Nephron (organoid): Measurements from ENCODE around the gene MOCS1.
A peak's percentile ranks its signal among the peaks of the same experiment; 100 is the strongest.

Experiments
- H3K27ac Mint-ChIP-seq, 3 experiments: 2 replicates each; pipeline ENCODE4 v1.8.0; 2020; ENCODE audit warnings: mixed read lengths in 3 of 3, mild to moderate bottlenecking in 2 of 3, moderate library complexity in 1 of 3
- H3K27me3 Mint-ChIP-seq: 2 replicates; pipeline ENCODE4 v1.8.0; 2021; ENCODE audit warnings: low read depth, mild to moderate bottlenecking, moderate library complexity, mixed read lengths
- H3K36me3 Mint-ChIP-seq: 2 replicates; pipeline ENCODE4 v1.8.0; 2020; ENCODE audit warnings: low read depth, mixed read lengths
- H3K4me1 Mint-ChIP-seq: 2 replicates; pipeline ENCODE4 v1.8.0; 2020; ENCODE audit warnings: mixed read lengths
- H3K4me3 Mint-ChIP-seq, 3 experiments: 2 replicates each; pipeline ENCODE4 v1.8.0; 2020; ENCODE audit warnings: mild to moderate bottlenecking in 3 of 3, mixed read lengths in 3 of 3, moderate library complexity in 2 of 3
- H3K9me3 Mint-ChIP-seq: 2 replicates; pipeline ENCODE4 v1.8.0; 2020; ENCODE audit warnings: mixed read lengths
- TF ChIP-seq, protein P1 (sequence below), 3 experiments: fragments of 200-600 bp; sonication (generic); IDR thresholded peaks; one replicate each; pipeline ENCODE4 v1.5.0; 2021; ENCODE audit warnings: antibody characterized with exemption in 3 of 3; ENCODE audit not compliant: unreplicated experiment in 3 of 3

MOCS1 gene

DNA sequence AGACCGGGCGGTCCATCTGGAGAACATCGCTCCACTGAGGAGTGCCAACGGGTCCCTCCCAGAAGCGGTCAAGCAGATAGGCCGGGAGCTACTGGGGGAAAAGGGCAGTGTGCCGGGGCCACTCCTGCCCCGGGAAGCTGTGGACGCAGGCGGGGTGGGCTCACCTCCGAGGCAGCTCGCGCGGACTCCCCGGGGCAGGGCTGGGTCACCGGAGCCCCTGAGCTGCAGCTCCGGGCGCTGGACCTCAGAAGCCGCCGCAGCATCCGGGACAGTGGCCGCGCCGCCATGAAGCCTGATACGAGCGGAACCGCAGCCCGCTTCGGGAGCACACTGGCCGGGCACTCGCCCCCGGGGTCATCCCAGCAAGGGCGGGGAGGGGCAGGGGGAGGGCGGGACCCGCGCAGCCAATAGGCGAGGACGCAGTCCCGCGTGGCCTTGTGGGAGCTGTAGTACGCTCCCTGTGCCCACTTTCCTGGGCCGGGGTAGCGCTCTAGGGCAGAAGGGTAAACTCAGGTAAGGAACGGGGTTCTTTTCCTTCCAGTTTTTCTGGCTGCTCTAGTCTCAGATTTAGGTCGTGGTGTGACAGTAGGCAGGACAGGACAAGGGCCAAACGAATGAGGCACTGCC is at the start of gene MOCS1:
Gene MOCS1 (minus strand): TSS at position 332 of the 627 bp plus-strand sequence. CDS start 45 bp downstream, at position 287.
- TF ChIP-seq, protein P1, sequence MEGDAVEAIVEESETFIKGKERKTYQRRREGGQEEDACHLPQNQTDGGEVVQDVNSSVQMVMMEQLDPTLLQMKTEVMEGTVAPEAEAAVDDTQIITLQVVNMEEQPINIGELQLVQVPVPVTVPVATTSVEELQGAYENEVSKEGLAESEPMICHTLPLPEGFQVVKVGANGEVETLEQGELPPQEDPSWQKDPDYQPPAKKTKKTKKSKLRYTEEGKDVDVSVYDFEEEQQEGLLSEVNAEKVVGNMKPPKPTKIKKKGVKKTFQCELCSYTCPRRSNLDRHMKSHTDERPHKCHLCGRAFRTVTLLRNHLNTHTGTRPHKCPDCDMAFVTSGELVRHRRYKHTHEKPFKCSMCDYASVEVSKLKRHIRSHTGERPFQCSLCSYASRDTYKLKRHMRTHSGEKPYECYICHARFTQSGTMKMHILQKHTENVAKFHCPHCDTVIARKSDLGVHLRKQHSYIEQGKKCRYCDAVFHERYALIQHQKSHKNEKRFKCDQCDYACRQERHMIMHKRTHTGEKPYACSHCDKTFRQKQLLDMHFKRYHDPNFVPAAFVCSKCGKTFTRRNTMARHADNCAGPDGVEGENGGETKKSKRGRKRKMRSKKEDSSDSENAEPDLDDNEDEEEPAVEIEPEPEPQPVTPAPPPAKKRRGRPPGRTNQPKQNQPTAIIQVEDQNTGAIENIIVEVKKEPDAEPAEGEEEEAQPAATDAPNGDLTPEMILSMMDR (IDR thresholded peaks at IDR 0.05; ENCODE audit: unreplicated experiment in 3 of 3), result no peak
- Mint-ChIP-seq H3K27ac (no peak within 1 kb of the TSS), H3K27me3 (peaks cover 6% of the 10 kb centered on the region), H3K4me1 (peaks cover 30% of the 10 kb centered on the region), H3K36me3 (peaks cover 4% of the 10 kb centered on the region), H3K9me3 (no peaks in the 10 kb centered on the region), H3K4me3 (peak within 1 kb of the TSS; percentile 86 to 96 (median 91))

DNA sequence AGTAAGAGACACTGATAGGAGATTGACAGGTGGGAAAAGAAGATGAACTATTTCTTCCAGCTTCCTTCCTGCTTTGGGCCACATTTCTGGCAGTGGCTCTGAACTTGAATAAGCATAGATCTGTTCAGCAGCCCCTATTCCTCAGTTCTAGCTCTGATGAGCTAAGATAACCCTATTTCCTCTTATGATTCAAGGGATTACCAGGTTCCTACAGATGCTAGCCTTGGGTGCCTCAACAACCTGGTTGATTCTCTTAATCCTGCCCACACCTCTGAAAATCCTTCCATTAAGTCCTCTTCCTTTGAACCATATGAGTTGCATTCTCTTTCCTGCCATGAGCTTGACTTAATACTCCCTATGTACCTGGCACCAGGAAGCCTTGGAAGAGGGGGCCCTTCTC is 49.8 kb upstream of the MOCS1 start:
- TF ChIP-seq, protein P1 (IDR thresholded peaks at IDR 0.05; ENCODE audit: unreplicated experiment in 3 of 3), result no peak
- Mint-ChIP-seq H3K27me3 (peaks cover 4% of the 10 kb centered on the region), H3K27ac (no peak overlapping the region)

DNA sequence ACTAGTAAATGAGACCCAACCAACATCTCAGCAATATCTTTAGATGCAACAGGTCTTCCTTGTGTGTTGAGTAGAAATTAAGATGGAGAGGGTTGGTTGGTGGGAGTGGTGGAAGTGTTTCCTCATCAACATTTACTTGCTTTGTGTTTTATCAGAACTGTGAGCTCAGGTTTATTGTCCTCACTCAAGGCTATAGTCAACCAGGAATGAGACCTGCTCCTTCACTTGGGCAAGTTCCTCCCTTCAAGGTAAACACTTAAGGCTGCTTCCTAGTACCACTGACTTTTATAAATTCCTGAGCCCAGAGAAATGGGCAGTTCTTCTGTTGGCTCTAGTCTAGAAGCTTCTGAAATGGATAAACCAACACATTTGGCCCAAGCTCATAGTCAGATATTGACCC is 48.9 kb upstream of the MOCS1 start:
- TF ChIP-seq, protein P1 (IDR thresholded peaks at IDR 0.05; ENCODE audit: unreplicated experiment in 3 of 3), result no peak
- Mint-ChIP-seq H3K27ac (no peak overlapping the region), H3K36me3 (no peaks in the 10 kb centered on the region), H3K27me3 (peaks cover 9% of the 10 kb centered on the region), H3K4me3 (no peak overlapping the region), H3K9me3 (no peaks in the 10 kb centered on the region), H3K4me1 (peaks cover 21% of the 10 kb centered on the region)

More for the DNA sequence above, 49.8 kb upstream of the MOCS1 start:
- H3K4me1 Mint-ChIP-seq, result peaks cover 21% of the 10 kb centered on the region
- no peaks in the 10 kb centered on the region for H3K9me3 Mint-ChIP-seq
- H3K4me3 Mint-ChIP-seq, result no peak overlapping the region
- no peaks in the 10 kb centered on the region for H3K36me3 Mint-ChIP-seq

DNA sequence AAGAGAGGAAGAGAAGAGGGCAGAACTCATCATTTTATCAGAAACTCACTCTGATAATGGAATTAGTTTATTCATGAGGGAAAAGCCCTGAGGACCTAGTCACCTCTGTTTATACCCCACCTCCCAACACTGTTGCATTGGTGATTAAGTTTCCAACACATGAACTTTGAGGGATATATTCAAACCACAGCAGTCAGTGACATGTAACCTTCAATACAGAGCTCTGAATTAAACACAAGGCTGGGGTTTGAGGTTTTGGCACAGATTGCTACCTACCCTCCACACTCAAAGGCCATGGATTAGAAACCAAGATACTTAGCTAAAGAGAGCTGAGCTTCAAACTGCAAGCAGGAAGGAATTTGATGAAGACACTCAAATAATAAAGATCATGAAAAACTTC is 48.5 kb upstream of the MOCS1 start:
- Mint-ChIP-seq H3K36me3 (no peaks in the 10 kb centered on the region), H3K4me3 (no peak overlapping the region), H3K27me3 (peaks cover 9% of the 10 kb centered on the region), H3K27ac (no peak overlapping the region), H3K4me1 (peaks cover 21% of the 10 kb centered on the region), H3K9me3 (no peaks in the 10 kb centered on the region)
- TF ChIP-seq, protein P1 (IDR thresholded peaks at IDR 0.05; ENCODE audit: unreplicated experiment in 3 of 3), result no peak

DNA sequence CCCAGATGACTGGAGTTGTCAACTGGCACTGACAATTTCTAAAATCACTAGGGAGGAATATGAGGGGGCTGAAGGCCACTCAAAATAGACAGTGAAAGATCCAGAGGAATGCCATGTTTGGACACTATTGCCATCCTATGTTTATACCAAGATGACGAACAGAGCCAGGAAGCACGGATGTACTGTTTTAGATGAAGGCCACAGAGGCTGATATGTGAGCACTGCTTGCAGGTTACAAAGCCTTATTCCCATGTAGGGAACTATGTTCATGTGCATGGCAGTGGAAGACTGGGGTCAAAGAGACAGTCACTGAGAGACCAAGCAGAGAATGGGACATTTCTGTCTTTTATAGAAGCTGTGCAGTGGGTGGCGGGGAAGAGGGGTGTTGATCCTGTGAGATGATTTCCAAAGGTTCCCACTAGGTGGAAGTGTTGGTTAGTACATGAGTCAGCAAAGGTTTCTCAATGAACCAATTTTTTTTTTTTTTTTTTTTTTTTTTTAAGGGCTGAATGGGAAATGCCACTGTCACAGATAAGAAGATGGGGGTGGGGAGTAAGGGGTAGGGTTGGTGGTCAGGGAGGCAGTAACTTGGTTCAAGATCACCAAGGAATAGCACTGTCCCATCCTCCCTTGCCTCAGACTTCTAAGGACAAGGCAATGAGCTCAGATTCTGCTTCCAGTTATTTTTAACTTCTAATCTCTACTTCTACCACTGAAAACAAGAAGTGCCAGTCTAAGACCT is 46.7 kb upstream of the MOCS1 start:
- Mint-ChIP-seq H3K4me3 (no peak overlapping the region), H3K36me3 (no peaks in the 10 kb centered on the region), H3K27ac (peak overlapping the region in 1 of 3 experiments; percentile 26), H3K9me3 (no peaks in the 10 kb centered on the region), H3K4me1 (peaks cover 14% of the 10 kb centered on the region), H3K27me3 (peaks cover 19% of the 10 kb centered on the region)
- TF ChIP-seq, protein P1 (IDR thresholded peaks at IDR 0.05; ENCODE audit: unreplicated experiment in 3 of 3), result peak; percentile 56 to 68 (median 61)
